Muscle of leg (tissue), 11 donors: Measurements from ENCODE around the gene SURF6. TPM values are rescaled to one million over a fixed set of nuclear protein-coding genes. Genes with fewer than 3 reads are reported as not detected.
"Not testable (repeated sequence)": the region's sequence is repeated elsewhere in the genome, so short reads cannot be mapped to it uniquely, and the experiment has no call there.

Experiments
- DNase-seq: peaks from one replicate; pipeline ENCODE4 v3.0.0; 2013
- H3K27ac ChIP-seq: one replicate; pipeline ENCODE4 v1.5.1; 2013; ENCODE audit warnings: mild to moderate bottlenecking, low read length, control low read depth
- H3K27me3 ChIP-seq: one replicate; pipeline ENCODE4 v1.6.1; 2013; ENCODE audit warnings: low read length; ENCODE audit not compliant: control insufficient read depth, insufficient read depth
- H3K36me3 ChIP-seq: one replicate; pipeline ENCODE4 v1.6.1; 2013; ENCODE audit warnings: low read length; ENCODE audit not compliant: control insufficient read depth, insufficient read depth
- H3K4me1 ChIP-seq: one replicate; pipeline ENCODE4 v1.6.1; 2013; ENCODE audit warnings: low read length; ENCODE audit not compliant: control insufficient read depth, insufficient read depth
- H3K4me3 ChIP-seq: one replicate; pipeline ENCODE4 v1.5.1; 2013; ENCODE audit warnings: low read length, control low read depth
- H3K9me3 ChIP-seq: replicated peaks from 2 replicates; pipeline ENCODE4 v1.6.1; 2013; ENCODE audit warnings: low read depth, low read length; ENCODE audit not compliant: control insufficient read depth
- WGBS: methylation state at CpG from one replicate; pipeline ENCODE4 v1.1.5; 2013; ENCODE audit warnings: missing lambda C conversion rate; ENCODE audit not compliant: insufficient coverage; 5-methylcytosine and 5-hydroxymethylcytosine counted together
- polyA plus RNA-seq, 8 donors: library from polyadenylated mRNA; unstranded; fragments of 120-200 nt; gene quantifications; one replicate each; pipeline versions ENCODE4 v1.2.1 to v1.2.3, GENCODE V29; 2013; ENCODE audit warnings: inconsistent platforms in 1 of 8, low replicate concordance in 1 of 8; ENCODE audit not compliant: insufficient read length in 8 of 8, insufficient read depth in 1 of 8
- total RNA-seq: library from RNA; stranded (reverse); fragments of 120-200 nt; gene quantifications from one replicate; pipeline ENCODE4 v1.2.4, GENCODE V29; 2013

The SURF6 gene
- total and polyA plus RNA-seq, 9 donors: 14.2 to 25.6 (median 23.1) TPM

DNA sequence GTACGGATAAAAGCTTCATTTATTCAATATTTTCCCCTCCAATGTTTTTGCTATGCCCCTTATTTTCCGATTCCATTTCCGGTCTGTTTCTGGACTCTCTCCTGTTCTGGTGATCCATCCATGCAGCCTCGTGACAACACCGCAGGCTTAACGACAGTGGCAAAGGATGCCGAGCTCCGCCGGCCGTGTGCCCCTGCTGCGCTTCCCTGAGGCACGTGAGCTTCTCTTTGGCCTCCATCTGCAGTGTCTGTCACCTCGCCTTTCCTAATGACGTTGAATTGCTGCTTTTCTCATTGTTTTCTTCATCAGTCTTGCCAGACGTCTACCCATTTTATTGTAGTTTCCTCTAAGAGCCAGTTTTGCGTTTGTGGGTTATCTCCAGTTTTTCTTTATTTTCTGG is 28.7 kb downstream of the SURF6 start:
- WGBS: 59% methylated on average over 13 of the region's 16 CpGs
- Histone ChIP-seq H3K27me3 (peaks cover 2% of the 10 kb centered on the region), H3K27ac (no peak overlapping the region), H3K4me1 (no peaks in the 10 kb centered on the region), H3K9me3 (no peaks in the 10 kb centered on the region), H3K36me3 (no peaks in the 10 kb centered on the region), H3K4me3 (no peak overlapping the region)
- no peak for DNase-seq

DNA sequence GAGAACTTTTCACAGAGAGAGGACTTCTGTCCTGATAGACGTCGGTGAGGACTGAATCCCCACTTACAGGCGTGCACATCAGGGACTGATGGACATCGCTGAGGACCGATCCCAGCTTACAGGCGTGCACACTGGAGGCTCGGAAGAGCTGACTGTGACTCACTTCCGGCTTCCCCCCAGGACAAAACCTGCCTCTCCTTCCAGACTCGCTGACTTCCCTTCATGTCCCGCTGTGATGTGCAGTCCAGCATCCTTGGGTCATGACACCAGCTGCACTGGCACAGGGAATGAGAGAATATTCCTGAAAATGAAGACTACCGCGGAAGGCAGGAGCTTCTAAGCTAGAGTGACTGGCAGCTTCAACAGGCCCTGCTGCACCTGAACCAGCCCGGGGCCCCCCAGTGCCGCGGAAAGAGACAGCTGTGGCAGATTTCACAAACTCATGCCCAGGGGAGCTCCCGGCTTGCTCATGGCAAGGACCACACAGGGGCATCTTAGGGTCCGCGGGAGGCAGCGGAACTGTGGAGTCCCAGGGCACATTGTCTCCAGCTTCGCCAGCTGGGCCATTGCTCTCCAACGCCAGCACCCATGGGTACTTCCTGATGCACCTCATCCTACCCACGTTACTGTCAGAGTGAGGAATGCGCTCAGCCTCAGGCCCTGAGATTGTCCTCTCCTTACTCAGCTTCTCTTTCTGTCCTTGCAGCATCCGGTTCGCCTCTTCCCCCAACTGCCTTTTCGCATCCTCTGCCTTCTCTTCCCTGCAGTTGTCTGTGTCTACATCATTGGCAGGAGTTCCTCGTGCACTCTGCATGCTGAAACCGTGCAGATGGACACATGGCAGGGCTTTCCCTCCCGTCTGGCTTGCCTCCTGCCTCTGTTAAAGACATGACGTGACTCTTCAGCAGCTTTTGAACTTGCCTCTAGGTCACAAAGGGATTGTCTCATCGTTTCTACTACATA is 29.5 kb downstream of the SURF6 start:
- Histone ChIP-seq H3K4me1 (no peaks in the 10 kb centered on the region), H3K27ac (no peak overlapping the region), H3K4me3 (no peak overlapping the region), H3K36me3 (no peaks in the 10 kb centered on the region), H3K27me3 (peaks cover 2% of the 10 kb centered on the region), H3K9me3 (no peaks in the 10 kb centered on the region)
- 59% methylated on average over 28 of the region's 31 CpGs for WGBS
- peak; percentile 82 for DNase-seq

DNA sequence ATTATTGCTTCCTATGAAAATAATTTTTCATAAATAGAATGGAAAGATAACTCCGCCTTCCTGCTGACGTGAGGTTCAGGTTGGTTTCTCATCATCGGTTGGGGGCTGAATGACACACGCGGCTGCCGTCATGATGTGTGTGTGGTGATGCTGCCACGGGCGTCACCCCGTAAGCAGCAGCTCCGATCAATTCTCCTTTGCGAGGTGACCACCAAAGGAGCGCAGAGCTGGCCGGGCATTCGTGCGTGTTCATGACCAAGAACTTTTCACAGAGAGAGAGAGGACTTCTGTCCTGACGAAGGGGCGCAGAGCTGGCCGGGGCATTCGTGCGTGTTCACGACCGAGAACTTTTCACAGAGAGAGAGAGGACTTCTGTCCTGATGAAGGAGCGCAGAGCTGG is 30.3 kb downstream of the SURF6 start:
- H3K27me3 ChIP-seq: peaks cover 4% of the 10 kb centered on the region
- 85% methylated on average over 23 of the region's 23 CpGs for WGBS

DNA sequence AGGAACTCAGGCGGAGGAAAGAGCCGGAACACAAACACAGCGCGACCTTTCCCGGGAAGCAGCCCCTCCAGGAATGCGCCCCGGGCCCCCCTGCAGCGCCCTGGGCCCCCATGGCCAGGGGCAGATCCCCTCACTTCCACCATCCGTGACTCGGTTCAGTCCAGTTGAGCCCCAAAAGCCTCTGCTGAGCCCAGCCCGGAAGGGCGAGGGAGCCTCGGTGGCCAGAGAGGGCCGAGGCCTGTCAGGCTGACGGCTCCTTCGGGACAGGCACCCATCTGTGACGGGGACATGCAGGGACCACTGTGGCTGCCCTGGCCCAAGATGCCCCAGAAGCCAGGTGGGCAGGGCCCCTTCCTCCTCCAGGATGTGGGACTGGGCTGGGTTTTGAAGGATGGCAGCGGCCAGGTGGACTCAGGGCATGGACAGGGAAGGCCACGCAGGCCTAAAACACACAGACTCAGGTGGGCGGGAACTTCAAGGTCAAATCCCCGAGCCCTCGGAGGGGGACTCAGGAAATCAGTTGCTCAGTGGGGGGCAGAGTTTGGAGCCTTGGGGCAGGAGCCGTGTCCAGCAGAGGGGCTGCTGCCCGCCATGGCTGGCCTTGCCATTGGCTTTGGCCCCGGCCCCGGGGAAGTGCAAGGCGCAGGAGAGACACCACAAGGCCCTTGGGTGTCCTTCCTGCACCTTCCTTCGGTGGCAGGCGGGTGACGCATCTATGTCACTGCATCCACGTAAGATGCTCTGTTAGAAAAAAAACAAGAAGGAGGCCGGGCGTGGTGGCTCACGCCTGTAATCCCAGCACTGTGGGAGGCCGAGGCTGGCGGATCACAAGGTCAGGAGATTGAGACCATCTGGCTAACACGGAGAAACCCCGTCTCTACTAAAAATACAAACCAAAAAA is 31.3 kb downstream of the SURF6 start:
- Histone ChIP-seq H3K27me3 (peaks cover 4% of the 10 kb centered on the region), H3K4me1 (no peaks in the 10 kb centered on the region), H3K27ac (no peak overlapping the region), H3K4me3 (no peak overlapping the region), H3K36me3 (no peaks in the 10 kb centered on the region), H3K9me3 (no peaks in the 10 kb centered on the region)
- 82% methylated on average over 34 of the region's 38 CpGs for WGBS
- DNase-seq: no peak

More for the DNA sequence above, 30.3 kb downstream of the SURF6 start:
- no peaks in the 10 kb centered on the region for H3K36me3 ChIP-seq
- H3K9me3 ChIP-seq: no peaks in the 10 kb centered on the region
- DNase-seq: no peak
- H3K4me1 ChIP-seq: no peaks in the 10 kb centered on the region
- H3K4me3 ChIP-seq: no peak overlapping the region
- H3K27ac ChIP-seq: no peak overlapping the region

DNA sequence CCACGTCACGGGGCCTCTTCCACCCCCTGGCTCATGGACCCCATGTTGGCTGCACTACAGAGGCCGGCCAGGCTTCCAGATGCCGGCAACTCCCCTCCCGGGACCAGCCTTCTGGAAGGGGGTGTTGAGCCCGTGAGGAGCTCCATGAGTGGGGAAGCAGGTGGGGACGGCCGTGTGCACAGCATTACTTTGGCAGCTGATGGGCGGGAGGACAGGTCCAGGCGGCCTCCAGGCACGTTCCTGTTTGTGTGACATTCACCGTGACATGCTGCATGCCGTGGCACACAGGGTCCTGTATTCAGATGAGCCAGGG is 31.9 kb downstream of the SURF6 start:
- no peak overlapping the region for H3K27ac ChIP-seq
- H3K36me3 ChIP-seq: no peaks in the 10 kb centered on the region
- no peaks in the 10 kb centered on the region for H3K9me3 ChIP-seq
- 36% methylated on average over 12 of the region's 13 CpGs for WGBS
- no peak for DNase-seq
- H3K4me1 ChIP-seq: no peaks in the 10 kb centered on the region
- no peak overlapping the region for H3K4me3 ChIP-seq
- H3K27me3 ChIP-seq: peaks cover 4% of the 10 kb centered on the region

DNA sequence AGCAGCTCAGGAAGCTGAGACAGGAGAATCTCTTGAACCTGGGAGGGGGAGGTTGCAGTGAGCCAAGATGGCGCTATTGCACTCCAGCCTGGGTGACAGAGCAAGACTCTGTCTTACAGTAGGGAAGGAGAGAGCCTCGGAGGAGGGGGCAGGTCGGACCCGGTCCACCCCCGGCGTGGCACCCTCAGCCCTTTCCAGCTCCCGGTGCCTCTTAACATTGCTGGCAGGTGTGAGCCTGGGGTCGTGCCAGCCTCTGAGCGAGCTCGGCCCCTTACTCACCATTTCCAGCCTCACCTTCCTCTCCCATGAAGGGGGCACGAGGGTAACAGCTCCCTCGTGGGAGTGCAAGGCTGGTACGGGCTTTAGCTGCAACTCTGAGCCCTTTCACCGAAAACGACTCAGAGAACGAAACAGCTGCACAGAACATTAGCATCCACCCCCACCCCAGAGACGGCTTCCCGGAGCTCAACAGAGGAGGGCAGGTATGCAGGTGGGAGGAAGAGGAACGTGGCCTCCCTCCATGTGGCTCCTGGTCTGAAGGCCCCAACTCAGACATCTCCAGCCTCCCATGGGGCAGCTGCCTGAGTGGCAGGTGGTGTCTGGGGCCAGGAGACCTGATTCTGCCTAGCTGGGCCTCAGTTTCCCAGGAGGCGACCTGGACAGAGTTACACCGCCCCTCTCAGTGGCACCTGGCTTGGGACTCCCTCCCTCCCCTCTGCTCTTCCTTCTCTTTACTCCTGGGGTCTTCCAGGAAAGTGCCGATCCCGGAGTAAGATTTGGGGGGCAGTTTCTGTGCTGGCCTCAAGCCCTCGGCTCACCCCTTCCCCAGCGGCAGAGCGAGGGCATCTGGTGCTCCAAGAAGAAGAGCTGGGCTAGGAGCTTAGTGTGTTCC is 32.5 kb downstream of the SURF6 start:
- Histone ChIP-seq H3K4me3 (no peak overlapping the region), H3K27me3 (peaks cover 4% of the 10 kb centered on the region), H3K9me3 (no peaks in the 10 kb centered on the region), H3K4me1 (no peaks in the 10 kb centered on the region), H3K27ac (no peak overlapping the region), H3K36me3 (no peaks in the 10 kb centered on the region)
- no peak for DNase-seq
- 67% methylated on average over 12 of the region's 26 CpGs for WGBS

DNA sequence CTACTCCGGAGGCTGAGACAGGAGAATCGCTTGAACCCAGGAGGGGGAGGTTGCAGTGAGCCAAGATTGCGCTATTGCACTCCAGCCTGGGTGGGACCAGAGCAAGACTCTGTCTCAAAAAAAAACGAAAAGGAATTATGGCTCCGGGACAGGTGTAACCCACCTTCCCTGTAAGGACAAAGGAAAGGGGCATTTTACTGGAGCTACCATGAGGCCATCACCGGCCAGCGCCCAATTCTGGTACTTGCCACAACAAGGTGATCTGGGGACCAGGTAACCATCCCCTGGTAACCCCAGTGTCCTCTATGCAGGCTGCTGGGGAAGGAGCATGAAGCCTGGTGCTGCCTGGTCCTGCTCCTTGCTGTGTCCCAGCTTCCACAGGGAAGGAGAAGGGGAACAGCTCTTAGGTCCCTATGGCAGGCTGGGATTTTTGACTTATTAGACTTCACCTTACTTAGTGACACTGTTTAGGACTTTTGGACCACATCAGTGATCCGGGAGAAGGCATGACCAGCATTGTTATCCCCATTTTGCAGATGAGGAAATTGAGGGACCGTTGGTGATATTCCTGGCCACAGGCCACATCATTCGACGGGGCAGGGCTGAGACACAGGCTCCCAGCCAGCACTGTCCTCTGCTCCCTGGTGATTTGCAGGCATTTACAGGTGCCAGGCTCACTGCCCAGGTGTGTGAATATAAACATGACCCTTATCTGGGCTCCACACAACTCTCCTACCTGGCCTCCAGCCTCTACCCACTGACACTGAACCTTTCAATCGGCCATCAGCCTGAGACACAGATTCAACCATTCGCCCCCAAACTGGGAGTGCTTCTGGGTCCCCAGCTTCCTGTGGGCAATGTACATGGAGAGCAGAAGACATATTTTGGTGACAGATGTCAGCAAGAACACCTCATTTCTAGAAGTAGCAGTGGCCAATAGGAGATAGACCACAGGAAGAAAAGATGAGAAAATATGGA is 34.4 kb downstream of the SURF6 start:
- H3K27me3 ChIP-seq: peaks cover 4% of the 10 kb centered on the region

DNA sequence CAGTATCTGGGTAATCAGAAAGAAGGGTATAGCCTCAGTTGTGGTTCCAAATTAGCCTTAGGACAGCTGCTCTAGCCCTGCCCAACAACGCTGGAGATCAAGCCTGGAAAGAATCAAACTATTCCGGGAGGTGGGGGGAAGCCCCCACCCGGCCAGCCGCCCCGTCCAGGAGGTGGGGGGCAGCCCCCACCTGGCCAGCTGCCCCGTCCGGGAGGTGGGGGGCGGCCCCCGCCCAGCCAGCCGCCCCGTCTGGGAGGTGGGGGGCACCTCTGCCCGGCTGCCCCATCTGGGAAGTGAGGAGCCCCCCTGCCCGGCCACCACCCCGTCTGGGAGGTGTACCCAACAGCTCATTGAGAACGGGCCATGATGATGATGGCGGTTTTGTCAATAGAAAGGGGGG is 36.0 kb downstream of the SURF6 start:
- H3K4me3 ChIP-seq, H3K9me3 ChIP-seq, H3K27ac ChIP-seq, H3K4me1 ChIP-seq, H3K36me3 ChIP-seq, H3K27me3 ChIP-seq, DNase-seq: not testable (repeated sequence)
- 61% methylated on average over 9 of the region's 16 CpGs for WGBS

More for the DNA sequence above, 34.4 kb downstream of the SURF6 start:
- Histone ChIP-seq H3K4me3 (no peak overlapping the region), H3K36me3 (no peaks in the 10 kb centered on the region), H3K9me3 (no peaks in the 10 kb centered on the region), H3K4me1 (no peaks in the 10 kb centered on the region), H3K27ac (no peak overlapping the region)
- whole genome bisulfite sequencing: 88% methylated on average over 9 of the region's 13 CpGs
- DNase-seq: no peak

DNA sequence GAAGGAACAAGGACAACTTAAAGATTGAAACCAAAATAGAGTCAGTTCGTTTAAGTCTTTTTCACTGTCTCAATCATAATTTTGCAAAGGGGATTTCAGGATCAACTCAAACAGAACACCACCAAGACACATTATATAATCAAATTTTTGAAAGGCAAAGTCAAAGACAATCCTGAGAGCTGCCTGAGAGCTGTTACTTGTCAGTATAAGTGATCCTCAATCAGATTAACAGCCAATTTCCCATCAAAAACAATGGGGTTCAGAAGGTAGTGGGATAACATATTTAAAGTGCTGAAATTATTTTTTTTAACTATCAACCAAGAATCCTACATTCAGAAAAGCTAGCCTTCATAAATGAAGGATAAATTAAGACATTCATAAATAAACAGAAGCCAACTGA is 41.7 kb downstream of the SURF6 start:
- H3K27ac ChIP-seq: no peak overlapping the region
- no peaks in the 10 kb centered on the region for H3K4me1 ChIP-seq
- DNase-seq: no peak
- H3K36me3 ChIP-seq: no peaks in the 10 kb centered on the region
- peaks cover 7% of the 10 kb centered on the region for H3K27me3 ChIP-seq
- WGBS: no CpG with 5 or more reads among the region's 1 CpG
- H3K9me3 ChIP-seq: peaks cover 5% of the 10 kb centered on the region
- no peak overlapping the region for H3K4me3 ChIP-seq
